ENCODE data around the gene RBM22.

Gene RBM22

GRCh38 chr5:150651924-150652671, 48.8 kb downstream of the RBM22 start:
- no peak for DNase-seq

DNA sequence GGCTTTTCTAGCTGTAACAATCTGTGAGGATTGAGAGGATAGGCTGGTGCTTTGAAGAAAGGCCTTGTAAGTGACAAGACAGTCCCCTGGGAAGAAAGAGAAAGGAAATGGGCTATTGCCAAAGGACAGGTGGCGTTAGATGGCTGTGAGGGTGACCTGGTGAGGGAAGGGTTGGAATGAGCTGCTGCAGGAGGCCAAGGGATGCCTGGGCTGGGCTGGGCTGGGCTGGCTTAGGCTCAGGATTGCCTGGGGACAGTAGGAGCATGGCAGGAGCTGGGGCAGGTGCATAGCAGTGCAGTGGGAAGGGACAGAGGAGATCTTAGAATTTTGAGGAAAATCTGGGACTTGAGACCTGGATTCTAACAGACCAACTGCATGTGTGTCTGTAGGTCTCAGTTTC, 49.5 kb downstream of the RBM22 start:
- DNase-seq, result no peak

DNA sequence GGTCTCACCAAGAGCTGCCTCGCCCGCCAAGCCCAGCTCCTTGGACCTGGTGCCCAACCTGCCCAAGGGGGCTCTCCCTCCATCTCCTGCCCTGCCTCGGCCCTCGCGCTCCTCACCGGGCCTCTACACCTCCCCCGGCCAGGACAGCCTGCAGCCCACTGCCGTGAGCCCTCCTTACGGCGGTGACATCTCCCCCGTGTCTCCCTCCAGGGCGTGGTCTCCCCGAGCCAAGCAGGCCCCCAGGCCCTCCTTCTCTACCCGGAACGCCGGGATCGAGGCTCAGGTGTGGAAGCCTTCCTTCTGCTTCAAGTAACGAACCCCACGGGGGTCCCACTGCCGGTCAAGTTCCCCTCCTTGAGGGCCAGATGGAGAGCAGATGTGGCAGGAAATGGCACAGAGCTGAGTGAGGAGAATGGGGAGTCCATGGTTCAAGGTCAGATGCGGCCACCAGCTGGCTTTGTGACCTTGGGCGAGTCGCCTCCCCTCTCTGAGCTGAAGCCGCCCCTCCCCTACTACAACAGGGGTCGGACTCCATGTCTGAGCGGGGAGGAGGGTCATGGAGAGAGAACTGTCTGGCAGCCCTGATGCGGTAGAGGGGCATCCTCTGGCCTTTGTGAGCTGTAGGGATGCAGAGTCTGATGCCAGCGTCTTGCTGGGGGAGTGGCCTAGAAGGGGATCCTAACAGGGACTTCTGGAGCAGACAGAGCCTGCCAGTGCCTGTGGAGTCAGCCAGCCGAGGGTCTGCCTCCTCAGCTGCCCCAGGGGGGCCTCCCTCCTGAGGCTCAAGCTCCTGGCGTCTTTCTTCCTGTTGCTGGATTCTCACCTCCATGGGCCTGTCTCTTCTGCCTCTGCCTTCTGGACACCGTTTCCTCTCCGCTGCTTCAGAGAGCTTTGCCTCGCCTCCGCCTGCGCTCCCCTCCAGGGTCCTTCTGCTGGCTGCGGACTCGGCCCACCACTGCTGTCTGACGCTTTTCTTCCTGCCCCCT, 50.5 kb downstream of the RBM22 start:
- DNase-seq, result no peak

DNA sequence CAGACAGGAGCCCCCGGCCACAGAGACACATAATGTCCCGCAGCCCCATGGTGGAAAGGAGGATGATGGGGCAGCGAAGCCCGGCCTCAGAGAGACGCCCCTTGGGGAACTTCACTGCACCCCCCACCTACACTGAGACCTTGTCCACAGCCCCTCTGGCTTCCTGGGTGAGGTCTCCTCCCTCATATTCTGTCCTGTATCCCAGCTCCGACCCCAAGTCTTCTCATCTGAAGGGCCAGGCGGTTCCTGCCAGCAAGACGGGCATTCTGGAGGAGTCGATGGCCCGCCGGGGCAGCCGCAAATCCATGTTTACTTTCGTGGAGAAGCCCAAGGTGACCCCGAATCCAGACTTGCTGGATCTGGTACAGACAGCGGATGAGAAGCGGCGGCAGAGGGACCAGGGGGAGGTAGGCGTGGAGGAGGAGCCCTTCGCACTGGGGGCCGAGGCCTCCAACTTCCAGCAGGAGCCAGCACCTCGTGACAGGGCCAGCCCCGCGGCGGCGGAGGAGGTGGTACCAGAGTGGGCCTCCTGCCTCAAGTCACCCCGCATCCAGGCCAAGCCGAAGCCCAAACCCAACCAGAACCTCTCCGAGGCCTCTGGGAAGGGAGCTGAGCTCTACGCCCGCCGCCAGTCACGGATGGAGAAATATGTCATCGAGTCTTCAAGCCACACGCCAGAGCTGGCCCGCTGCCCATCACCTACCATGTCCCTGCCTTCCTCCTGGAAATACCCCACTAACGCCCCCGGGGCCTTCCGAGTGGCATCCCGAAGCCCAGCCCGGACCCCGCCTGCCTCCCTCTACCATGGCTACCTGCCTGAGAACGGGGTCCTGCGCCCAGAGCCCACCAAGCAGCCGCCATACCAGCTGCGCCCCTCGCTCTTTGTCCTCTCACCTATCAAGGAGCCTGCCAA, 51.5 kb downstream of the RBM22 start:
- no peak for DNase-seq

DNA sequence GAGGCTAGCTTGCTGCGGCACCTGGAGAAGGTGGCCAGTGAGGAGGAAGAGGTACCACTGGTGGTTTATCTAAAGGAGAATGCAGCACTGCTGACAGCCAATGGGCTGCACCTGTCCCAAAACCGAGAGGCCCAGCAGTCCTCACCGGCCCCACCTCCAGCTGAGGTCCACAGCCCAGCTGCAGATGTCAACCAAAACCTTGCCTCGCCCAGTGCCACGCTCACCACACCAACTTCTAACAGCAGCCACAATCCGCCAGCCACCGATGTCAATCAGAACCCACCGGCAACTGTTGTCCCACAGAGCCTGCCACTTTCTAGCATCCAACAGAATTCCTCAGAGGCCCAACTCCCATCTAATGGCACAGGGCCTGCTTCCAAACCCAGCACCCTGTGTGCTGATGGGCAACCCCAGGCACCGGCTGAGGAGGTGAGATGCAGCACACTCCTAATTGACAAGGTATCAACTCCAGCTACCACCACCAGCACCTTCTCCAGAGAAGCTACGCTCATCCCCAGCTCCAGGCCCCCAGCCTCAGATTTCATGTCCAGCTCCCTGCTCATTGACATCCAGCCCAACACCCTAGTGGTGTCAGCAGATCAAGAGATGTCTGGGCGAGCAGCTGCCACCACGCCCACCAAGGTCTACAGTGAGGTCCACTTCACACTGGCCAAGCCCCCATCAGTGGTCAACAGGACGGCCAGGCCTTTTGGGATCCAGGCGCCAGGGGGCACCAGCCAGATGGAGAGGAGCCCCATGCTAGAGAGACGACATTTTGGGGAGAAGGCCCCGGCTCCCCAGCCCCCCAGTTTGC, 52.4 kb downstream of the RBM22 start:
- DNase-seq, result no peak

DNA sequence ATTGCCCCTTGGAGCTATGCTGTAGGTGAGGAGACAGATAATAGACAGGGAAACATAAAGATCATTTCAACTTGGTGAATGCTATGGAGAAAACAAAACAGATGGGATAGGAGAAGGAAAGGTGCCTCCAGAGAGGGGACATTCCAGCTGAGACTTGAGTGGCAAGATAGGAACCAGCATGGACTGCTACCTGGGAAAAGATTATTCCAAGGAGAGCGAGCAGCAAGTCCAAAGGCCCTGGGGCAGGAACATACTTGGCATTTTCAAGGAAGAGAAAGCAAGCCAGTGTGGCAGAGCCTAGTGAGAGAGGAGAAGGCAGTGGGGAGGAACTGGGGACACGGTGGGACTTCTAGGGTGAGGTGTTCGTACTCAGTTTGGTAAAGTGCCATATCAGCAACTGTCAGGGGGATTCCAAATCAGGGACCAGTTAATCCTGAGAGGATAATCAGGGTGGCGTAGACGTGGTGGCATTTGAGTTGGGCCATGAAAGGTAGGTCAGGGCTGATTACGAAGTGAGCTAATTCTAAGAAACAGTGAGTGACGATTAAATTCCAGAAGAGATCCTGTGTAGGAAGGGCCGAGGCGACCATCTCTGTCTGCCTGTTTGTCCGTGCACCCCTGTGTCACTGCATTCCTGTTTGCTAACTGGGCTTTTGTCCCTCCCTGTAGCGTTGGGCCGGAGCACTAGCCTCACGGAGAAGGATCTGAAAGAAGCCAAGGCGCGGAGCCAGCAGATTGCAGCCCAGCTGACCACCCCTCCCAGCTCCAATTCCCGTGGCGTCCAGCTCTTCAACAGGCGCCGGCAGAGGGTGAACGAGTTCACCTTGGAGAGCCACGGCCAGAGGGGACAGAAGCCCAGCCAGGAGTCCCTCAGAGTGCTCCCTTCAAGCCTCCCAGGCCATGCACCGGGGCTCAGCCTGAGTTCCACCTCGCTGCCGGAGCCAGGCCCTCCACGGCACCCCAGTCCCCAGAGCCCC, 53.3 kb downstream of the RBM22 start:
- DNase-seq, result no peak

GRCh38 chr5:150645070-150645700, 55.7 kb downstream of the RBM22 start:
- DNase-seq, result no peak

- no peak for DNase-seq
These were observed 56.3 kb downstream of the RBM22 start for GRCh38 chr5:150644514-150644913.

DNA sequence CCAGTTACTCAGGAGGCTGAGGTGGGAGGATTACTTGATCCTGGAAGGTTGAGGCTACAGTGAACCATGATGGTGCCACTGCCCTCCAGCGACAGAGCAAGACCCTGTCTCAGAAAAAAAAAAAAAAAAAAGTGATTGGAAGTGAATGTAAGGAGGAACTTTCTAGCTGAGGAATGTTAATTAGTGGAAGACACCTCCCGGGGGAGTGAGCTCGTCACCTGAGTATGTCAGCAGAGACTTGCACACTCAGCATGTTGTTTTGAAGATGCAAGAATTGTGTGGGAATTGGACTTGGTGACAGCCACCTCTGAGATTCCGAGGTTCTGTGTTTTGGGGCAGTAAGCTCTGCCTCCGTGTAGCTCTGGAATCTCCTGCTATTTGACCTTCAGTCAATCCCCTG, 56.8 kb downstream of the RBM22 start:
- no peak for DNase-seq

GRCh38 chr5:150642991-150643710, 57.7 kb downstream of the RBM22 start:
- no peak for DNase-seq

GRCh38 chr5:150642567-150642927, 58.3 kb downstream of the RBM22 start:
- no peak for DNase-seq

GRCh38 chr5:150641824-150642566, 58.9 kb downstream of the RBM22 start:
- no peak for DNase-seq

- DNase-seq, result no peak
These were observed 59.8 kb downstream of the RBM22 start for GRCh38 chr5:150641006-150641570.

All from NCI-H2029 treated with DMSO at 0.1 percent for 48 hours (cell line).